Fibroblast of skin of left biceps (primary cell): ENCODE measurements around the gene ARAP1.

Experiments
- DNase-seq, 2 experiments: peaks; one replicate each; pipeline ENCODE4 v3.0.0-alpha.2; 2013; ENCODE audit warnings: low read depth in 2 of 2

ARAP1 gene

DNA sequence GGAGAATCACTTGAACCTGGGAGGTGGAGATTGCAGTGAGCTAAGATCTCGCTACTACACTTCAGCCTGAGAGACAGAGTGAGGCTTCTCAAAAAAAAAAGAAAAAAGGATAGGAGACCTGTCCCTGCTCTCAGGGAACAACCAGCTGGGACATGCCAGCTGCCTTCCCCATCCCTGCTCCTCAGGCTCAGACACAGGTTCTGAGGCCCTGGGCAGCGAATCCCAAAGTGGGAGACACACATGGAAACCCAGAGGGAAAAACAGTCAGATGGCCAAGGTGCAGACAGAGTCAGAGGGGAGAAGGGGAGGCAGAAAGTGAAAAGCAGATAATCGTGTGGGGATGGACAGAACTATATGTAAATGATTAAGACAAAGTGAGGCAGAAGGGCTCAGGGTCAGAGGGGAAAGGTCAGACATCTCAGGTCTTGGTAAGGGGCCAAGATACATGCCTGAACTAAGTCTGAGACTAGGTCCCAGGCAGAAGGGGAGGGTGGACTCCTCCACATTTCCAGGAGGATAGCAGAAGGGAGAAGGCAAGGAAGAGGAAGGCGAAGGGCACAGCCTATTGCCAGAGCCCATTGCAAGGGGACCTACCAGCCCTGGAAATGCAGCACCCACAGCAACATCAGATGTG, 27.4 kb upstream of the ARAP1 start:
- no peak for DNase-seq

DNA sequence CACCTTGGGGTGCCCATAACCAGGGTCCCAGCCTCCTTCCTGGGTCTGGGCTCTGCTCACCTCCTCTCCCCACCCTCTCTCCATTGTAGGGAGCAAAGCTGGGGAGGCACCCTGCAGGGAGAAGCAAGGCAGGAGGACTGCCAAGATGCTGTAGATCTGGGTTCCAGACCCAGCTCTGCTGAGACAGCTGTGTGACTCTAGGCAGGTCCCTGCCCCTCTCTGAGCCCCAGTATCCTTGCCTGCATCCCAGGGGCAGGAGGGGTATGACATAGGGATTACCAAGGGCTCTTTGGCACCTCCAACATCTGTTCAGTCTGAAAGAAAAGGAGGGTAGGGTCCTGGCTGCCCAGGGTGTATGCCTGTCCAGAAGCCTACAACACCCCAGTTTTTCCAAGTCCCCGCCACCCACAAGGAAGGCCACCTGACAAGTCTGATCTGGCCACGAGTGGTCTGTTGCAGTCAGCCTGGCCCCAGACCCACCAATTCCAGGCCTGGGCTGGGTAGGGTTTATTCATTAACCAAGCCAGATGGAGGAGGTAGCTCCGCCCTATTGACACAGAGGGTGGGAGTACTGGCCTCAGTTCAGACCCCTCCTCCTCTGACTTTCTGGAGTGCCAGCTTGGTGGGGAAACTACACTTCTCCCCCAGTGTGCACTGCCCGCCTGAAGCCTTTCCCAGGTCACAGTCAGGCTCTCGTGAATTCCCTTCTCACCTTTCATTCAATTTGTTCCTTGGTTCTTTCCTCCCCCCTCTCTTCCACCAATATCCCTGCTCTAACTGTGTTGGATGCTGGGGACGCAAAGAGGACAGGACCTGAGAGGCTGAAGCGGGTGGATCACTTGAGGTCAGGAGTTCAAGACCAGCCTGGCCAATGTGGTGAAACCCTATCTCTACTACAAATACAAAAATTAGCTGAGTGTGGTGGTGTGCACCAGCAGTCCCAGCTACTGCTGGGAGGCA, 26.6 kb upstream of the ARAP1 start:
- DNase-seq = no peak

- no peak for DNase-seq
Measured at GRCh38 chr11:72777755-72778278, 25.6 kb upstream of the ARAP1 start.

DNA sequence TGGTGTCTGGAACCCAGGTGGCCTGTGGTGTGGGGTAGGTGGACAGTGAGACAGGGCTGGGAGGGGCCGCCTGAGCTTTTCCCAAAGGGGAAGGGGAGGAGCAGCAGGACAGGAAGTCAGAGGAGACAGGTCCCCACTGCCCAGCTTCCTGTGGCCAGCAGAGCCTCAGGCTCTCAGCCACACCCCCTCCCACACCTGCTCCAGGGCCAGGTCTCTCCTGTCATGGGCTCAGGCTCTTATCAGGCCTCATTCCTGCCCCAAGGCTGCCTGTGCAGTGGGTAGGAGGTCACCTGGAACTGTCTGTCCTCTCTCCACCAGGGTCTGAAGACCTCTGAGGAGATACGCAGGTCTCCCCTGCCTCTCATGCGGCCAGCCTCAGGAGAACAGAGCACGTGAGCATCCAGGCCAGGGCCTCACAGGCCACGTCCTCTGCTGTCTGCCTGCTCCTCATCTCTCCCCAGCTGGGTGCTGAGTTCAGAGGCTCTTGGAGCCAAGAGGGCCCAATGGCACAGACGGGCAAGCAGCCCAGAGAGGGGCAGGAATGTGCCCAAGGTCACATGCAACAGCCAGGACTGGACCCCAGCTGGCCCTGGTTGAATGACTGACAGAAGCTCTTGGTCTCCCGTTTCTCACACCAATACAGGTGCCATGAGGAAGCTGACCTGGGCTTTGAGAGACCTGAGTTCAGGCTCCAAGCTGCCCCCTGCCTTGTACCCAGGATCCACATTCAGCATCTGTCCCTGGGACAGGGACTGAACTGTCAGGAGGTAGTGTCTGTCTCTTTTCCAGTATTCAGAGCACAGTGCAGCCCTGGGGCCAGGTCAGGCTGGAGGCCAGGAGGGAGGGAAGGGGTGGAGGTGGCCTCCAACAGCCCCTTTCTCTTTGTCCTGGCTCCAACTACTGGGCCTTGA, 24.9 kb upstream of the ARAP1 start:
- no peak for DNase-seq

DNA sequence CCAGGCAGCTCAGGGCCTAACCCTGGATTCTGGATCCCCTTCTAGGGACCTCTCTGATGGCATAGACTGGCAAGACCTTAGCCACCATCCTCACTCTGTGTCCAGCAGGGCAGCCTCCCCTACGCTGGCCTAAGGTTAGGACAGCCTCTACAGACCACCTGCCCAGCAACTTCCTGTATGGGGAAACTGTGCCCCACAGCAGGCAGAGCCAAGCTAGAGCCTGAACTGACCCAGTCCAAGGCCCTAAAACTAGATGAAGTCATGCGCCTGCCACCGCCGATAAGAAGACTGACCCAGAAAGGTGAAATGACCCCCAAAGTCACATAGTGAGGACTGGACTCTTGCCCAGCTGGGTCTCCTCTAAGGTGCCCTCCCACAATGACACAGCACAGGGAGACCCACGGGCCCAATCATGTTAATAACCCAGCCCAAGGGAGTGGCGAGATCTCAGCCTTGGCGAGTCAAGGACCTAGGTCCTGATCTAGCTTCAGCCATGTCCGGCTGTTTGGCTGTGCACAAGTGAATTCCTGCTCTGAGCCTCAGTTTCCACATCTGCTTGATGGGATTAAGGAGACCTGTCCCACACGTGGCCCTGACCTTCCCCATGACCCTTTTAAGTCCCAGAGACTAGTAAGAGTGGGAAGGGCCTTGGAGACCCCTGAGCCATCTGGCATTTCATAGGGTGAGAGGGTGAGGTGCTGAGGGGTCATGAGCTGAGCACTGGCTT, 24.1 kb upstream of the ARAP1 start:
- no peak for DNase-seq

GRCh38 chr11:72775288-72776110, 23.3 kb upstream of the ARAP1 start:
- DNase-seq = no peak

GRCh38 chr11:72774499-72774898, 22.3 kb upstream of the ARAP1 start:
- no peak for DNase-seq

DNA sequence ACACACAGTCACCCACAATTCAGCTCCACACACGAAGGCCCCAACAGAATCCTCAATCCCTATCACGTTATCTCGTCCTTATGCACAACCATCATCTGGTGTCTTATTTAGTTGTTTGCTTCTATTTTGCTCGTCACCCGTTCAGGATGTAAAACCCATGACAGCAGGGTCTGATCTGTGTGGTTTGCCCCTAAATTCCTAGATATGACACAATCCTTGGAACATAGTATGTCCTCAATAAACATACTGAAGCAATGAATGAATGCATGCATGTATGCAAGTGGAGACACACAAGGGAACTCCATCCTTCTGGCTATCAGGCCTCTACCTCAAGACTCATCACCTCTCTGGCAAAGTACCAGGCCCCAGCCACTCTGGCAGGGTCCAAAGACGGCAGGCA, 21.5 kb upstream of the ARAP1 start:
- DNase-seq = no peak

DNA sequence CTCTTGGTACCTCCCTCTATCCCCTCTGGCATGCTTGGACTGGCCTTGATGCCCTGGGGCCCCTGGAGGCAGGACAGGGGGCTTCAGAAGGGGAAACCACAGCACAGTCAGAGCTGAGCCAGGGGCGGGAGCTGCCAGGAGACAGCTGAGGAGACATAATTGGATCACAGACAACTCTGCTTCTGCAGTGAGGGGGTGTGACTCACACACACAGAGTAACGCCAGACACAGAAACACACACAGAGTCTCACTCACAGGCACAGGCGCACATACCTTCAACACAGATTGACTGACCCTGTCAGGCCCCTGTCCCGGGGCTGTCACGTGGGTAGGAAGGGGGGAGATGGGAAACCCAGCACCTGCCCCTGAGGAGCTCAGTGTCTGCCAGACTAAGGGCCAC, 21.1 kb upstream of the ARAP1 start:
- peak in 1 of 2 experiments; percentile 70 for DNase-seq

DNA sequence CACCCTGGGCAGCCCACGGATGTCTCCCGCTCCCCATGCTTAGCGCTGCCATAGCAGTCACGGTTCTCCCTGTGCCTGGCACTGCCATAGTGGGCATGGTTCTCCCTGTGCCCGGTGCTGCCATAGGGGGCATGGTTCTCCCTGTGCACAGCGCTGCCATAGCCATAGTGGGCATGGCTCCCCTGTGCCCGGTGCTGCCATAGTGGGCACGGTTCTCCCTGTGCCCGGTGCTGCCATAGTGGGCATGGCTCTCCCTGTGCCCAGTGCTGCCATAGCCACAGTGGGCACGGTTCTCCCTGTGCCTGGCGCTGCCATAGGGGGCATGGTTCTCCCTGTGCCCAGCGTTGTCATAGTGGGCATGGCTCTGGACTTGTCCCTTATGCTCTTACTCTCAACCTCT, 19.9 kb upstream of the ARAP1 start:
- no peak for DNase-seq

DNA sequence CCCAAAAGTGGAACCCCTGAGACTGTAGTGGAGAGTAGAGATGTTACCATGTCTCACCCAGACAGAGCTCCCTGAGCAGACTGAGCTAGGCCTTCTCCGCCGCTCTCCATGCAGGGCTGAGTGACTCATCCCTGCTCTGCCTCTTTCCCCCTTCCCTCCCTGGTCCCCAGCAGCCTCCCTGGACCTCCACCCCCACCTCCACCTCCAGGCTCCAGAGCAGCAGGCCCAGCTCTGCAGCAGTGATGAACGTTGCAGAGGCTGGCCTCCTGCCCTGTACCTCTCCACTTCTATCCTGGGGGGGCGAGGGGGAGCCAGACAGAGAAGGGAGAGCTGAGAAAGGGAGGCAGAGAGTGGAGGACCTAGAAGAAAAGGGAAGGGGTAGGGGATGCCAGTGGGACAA, 19.3 kb upstream of the ARAP1 start:
- no peak for DNase-seq

- no peak for DNase-seq
Measured at GRCh38 chr11:72770799-72771198, 18.6 kb upstream of the ARAP1 start.

GRCh38 chr11:72769680-72770079, 17.5 kb upstream of the ARAP1 start:
- DNase-seq = no peak

- no peak for DNase-seq
Measured at GRCh38 chr11:72768581-72768980, 16.4 kb upstream of the ARAP1 start.

- DNase-seq = no peak
Measured at GRCh38 chr11:72767203-72768062, 15.2 kb upstream of the ARAP1 start.

DNA sequence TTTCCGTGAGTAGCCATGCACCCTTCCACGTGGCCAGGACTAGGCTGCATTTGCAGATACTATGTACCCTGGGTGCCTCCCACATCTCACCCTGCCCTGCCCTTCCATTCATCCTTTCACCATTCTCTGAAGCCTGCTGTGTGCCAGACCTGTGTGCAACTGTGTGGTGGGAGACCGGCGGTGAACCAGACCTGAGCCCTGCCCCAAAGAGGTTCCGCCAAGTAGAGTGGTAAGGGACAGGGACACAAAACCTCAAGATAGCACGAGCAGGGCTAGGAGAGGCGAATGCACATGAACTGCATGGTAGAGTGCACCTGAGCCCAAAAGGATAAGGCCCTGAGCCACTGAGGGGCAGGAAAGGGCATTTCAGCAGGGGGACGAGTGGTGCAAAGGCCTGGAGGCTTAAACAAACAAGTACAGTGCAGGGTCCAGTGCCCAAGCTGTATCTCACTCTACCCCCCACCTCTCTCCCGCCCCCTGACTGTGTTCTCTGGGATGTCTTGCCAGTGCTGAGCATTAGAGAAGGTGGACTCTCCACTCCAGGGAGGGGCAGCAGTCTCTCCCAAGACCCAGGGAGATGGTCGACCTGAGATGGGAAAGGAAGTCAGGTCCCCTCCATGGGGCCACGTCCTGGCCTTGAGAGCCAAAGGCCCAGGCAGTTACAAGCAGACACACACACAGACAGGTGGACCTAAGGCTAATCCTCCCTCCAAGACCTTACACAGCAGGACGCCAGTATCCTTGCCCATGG, 14.1 kb upstream of the ARAP1 start:
- no peak for DNase-seq

DNA sequence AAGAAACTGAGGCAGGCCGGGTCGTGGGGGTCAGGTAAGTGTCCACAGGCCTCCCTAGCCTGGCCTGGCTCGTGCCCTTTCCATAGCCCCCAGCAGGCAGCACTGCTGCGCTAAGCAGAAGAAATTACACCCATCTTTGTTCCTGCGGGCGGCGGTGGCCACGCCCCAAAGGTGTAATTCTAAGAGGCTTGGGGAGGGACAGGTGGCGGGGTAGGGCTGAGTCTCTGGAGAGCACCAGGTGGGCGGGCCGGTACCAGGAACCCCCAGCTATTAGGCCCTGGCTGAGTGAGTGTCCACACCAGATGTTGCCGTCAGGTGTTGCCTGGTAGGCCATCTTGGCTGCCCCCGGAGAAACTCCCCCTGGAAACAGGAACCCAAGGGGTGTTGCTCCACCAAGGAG, 12.3 kb upstream of the ARAP1 start:
- DNase-seq = no peak

GRCh38 chr11:72763823-72764222, 11.6 kb upstream of the ARAP1 start:
- DNase-seq = no peak
